Measurements from ENCODE around the gene PIK3CD. TPM values are rescaled to one million over a fixed set of nuclear protein-coding genes. Genes with fewer than 3 reads are reported as not detected.
"Not testable (repeated sequence)": the region's sequence is repeated elsewhere in the genome, so short reads cannot be mapped to it uniquely, and the experiment has no call there.

The PIK3CD gene
- total and polyA plus RNA-seq, 2 donors, result 15.1 to 30.4 TPM

DNA sequence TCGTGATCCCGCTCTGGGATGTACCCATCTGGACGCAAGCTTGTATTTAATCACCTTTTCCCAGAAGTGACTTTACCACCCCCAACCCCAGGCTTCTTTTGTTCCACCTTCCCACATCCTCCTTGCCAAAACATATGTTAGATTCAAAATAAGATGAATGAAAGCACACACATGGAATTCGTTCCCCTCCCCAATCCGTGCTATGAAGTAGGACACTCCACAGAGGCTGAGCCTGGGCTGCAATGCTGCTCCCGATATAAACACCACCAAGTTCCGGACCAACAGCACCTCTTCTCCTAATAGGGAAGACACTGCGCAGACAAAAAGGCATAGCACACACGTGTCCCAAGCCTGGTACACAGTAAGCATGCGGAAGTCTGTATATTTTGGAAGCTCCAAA lies 86.1 kb downstream of the PIK3CD start:
- H3K4me1 ChIP-seq (ENCODE audit: control insufficient read depth in 2 of 2, insufficient read depth in 2 of 2, low read length in 2 of 2), result no peaks in the 10 kb centered on the region
- peaks cover 2 to 6% of the 10 kb centered on the region in 2 donors for H3K9me3 ChIP-seq (ENCODE audit: control insufficient read depth in 2 of 2, insufficient read depth in 1 of 2, low read length in 1 of 2)
- H3K27ac ChIP-seq (ENCODE audit: low read depth in 1 of 2, low read length in 1 of 2), result no peak overlapping the region
- H3K4me3 ChIP-seq (ENCODE audit: low read length in 2 of 2), result no peak overlapping the region
- no peaks in the 10 kb centered on the region for H3K27me3 ChIP-seq (ENCODE audit: control insufficient read depth in 2 of 2, insufficient read depth in 1 of 2, low read length in 1 of 2)
- WGBS, result 96% methylated on average over 10 of the region's 10 CpGs
- peaks cover 83 to 88% of the 10 kb centered on the region in 2 donors for H3K36me3 ChIP-seq (ENCODE audit: control insufficient read depth in 2 of 2, insufficient read depth in 2 of 2, low read length in 1 of 2)
- no peak for DNase-seq (ENCODE audit: low read depth in 6 of 9, low spot score in 9 of 9)

DNA sequence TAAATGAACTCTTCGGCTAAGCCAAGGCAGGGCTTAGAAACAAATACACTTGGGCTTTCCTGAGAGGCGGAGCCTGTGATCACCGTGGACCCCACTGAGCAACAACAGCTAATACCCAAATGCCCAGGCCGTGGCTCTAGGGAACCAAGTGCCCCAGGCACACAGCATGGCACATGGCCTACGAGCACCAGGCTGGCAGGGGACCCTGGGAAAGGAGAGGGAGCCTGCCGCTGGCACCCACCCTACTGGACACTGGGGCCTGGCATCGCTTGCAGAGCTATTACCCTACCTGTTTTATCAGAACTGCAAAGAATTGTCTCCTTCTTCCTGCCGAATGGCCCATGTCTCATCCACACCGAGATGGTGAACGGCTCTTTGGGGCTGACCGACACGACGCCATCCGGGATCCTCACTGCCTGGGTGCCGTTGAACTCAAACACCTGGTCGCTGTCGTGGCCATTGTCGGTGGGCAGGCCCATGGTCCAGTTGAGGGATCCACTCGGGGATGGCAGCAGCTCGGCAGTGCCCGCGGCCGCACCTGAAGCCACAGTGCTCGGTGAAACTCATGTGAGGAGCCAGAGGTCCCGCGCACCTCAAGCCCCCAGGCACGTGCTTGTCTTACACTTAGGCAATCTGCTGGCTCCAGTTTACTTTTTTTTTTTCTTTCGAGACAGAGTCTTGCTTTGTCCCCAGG lies 92.7 kb downstream of the PIK3CD start:
- WGBS, result 96% methylated on average over 28 of the region's 28 CpGs
- Histone ChIP-seq H3K4me1 (ENCODE audit: control insufficient read depth in 2 of 2, insufficient read depth in 2 of 2, low read length in 2 of 2) (no peaks in the 10 kb centered on the region), H3K4me3 (ENCODE audit: low read length in 2 of 2) (no peak overlapping the region), H3K27me3 (ENCODE audit: control insufficient read depth in 2 of 2, insufficient read depth in 1 of 2, low read length in 1 of 2) (no peaks in the 10 kb centered on the region), H3K9me3 (ENCODE audit: control insufficient read depth in 2 of 2, insufficient read depth in 1 of 2, low read length in 1 of 2) (no peaks in the 10 kb centered on the region), H3K36me3 (ENCODE audit: control insufficient read depth in 2 of 2, insufficient read depth in 2 of 2, low read length in 1 of 2) (peaks cover 51 to 73% of the 10 kb centered on the region in 2 donors), H3K27ac (ENCODE audit: low read depth in 1 of 2, low read length in 1 of 2) (no peak overlapping the region)
- no peak for DNase-seq (ENCODE audit: low read depth in 6 of 9, low spot score in 9 of 9)

DNA sequence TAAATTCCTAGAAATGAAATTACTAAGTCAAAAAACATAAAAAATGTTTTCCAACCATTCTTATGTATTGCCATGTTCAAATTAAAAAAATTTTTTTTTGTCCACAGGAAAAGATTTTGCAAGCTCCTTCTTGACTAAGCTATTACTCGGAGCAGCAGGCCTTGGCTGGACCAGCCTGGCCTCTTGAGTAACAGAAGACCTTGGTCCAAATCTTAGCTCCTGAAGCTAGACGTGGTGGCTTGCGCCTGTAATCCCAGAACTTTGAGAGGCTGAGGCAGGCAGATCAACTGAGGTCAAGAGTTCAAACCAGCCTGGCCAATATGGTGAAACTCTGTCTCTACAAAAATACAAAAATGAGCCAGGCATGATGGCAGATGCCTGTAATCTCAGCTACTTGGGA lies 94.7 kb downstream of the PIK3CD start:
- WGBS, result 97% methylated on average over 3 of the region's 3 CpGs
- Histone ChIP-seq H3K4me3 (ENCODE audit: low read length in 2 of 2) (no peak overlapping the region), H3K4me1 (ENCODE audit: control insufficient read depth in 2 of 2, insufficient read depth in 2 of 2, low read length in 2 of 2) (no peaks in the 10 kb centered on the region), H3K9me3 (ENCODE audit: control insufficient read depth in 2 of 2, insufficient read depth in 1 of 2, low read length in 1 of 2) (no peaks in the 10 kb centered on the region), H3K27me3 (ENCODE audit: control insufficient read depth in 2 of 2, insufficient read depth in 1 of 2, low read length in 1 of 2) (no peaks in the 10 kb centered on the region), H3K27ac (ENCODE audit: low read depth in 1 of 2, low read length in 1 of 2) (no peak overlapping the region), H3K36me3 (ENCODE audit: control insufficient read depth in 2 of 2, insufficient read depth in 2 of 2, low read length in 1 of 2) (peaks cover 52 to 72% of the 10 kb centered on the region in 2 donors)
- DNase-seq (ENCODE audit: low read depth in 6 of 9, low spot score in 9 of 9), result no peak

DNA sequence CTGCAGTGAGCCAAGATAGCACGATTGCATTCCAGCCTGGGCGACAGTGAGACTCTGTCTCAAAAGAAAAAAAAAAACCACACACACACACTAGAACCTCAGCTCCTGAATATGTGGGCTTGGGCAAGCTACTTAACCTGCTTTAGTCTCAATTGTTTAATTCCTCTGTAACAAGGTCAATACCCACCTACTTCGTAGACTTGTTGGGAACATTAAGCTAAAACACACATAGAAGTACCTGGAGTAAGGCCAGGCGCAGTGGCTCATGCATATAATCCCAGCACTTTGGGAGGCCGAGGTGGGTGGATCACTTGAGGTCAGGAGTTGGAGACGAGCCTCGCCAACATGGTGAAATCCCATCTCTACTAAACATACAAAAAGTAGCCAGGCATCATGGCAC lies 95.1 kb downstream of the PIK3CD start:
- no peak for DNase-seq (ENCODE audit: low read depth in 6 of 9, low spot score in 9 of 9)
- Histone ChIP-seq H3K36me3 (ENCODE audit: control insufficient read depth in 2 of 2, insufficient read depth in 2 of 2, low read length in 1 of 2) (peaks cover 50 to 72% of the 10 kb centered on the region in 2 donors), H3K27ac (ENCODE audit: low read depth in 1 of 2, low read length in 1 of 2) (no peak overlapping the region), H3K4me3 (ENCODE audit: low read length in 2 of 2) (no peak overlapping the region), H3K4me1 (ENCODE audit: control insufficient read depth in 2 of 2, insufficient read depth in 2 of 2, low read length in 2 of 2) (no peaks in the 10 kb centered on the region), H3K27me3 (ENCODE audit: control insufficient read depth in 2 of 2, insufficient read depth in 1 of 2, low read length in 1 of 2) (no peaks in the 10 kb centered on the region), H3K9me3 (ENCODE audit: control insufficient read depth in 2 of 2, insufficient read depth in 1 of 2, low read length in 1 of 2) (no peaks in the 10 kb centered on the region)
- 98% methylated on average over 7 of the region's 7 CpGs for WGBS

DNA sequence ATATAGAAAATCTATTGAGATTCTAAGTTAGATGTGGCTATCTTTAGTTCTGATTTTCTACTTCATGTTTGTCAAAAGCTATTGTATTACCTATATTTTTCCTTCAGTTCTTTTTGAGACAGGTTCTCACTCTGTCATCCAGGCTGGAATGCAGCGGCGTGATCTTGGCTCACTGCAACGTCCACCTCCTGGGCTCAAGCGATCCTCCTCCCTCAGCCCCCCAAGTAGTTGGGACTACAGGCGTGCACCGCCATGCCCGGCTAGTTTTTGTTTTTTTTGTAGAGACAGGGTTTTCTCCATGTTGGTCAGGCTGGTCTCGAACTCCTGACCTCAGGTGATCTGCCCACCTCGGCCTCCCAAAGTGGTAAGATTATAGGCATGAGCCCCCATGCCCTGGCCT lies 96.9 kb downstream of the PIK3CD start:
- not testable (repeated sequence) for H3K4me1 ChIP-seq (ENCODE audit: control insufficient read depth in 2 of 2, insufficient read depth in 2 of 2, low read length in 2 of 2); DNase-seq (ENCODE audit: low read depth in 6 of 9, low spot score in 9 of 9); H3K27ac ChIP-seq (ENCODE audit: low read depth in 1 of 2, low read length in 1 of 2); H3K9me3 ChIP-seq (ENCODE audit: control insufficient read depth in 2 of 2, insufficient read depth in 1 of 2, low read length in 1 of 2); H3K4me3 ChIP-seq (ENCODE audit: low read length in 2 of 2); H3K27me3 ChIP-seq (ENCODE audit: control insufficient read depth in 2 of 2, insufficient read depth in 1 of 2, low read length in 1 of 2)
- WGBS, result 96% methylated on average over 9 of the region's 9 CpGs
- H3K36me3 ChIP-seq (ENCODE audit: control insufficient read depth in 2 of 2, insufficient read depth in 2 of 2, low read length in 1 of 2), result peaks cover 53 to 73% of the 10 kb centered on the region in 2 donors

DNA sequence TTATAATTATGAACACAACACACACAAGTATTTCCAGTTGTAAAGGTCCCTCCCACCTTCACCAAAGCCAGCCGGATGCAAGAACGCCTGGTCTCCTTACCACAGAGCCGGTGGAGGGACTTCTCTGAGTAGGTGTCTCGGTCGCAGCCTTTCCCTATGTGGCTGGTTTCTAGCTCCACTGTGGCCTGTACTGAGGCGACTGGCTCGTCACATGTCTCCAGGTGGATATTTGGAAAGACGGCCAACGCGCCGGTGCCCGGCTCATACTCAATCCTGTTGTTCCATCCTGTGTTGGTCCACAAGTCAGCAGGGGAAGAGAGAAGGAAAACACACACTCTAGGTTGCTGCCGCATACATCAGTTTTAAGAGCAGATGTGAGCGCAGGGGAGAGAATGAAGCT lies 97.8 kb downstream of the PIK3CD start:
- H3K36me3 ChIP-seq (ENCODE audit: control insufficient read depth in 2 of 2, insufficient read depth in 2 of 2, low read length in 1 of 2), result peaks cover 53 to 63% of the 10 kb centered on the region in 2 donors
- no peaks in the 10 kb centered on the region for H3K9me3 ChIP-seq (ENCODE audit: control insufficient read depth in 2 of 2, insufficient read depth in 1 of 2, low read length in 1 of 2)
- no peak for DNase-seq (ENCODE audit: low read depth in 6 of 9, low spot score in 9 of 9)
- no peaks in the 10 kb centered on the region for H3K4me1 ChIP-seq (ENCODE audit: control insufficient read depth in 2 of 2, insufficient read depth in 2 of 2, low read length in 2 of 2)
- no peaks in the 10 kb centered on the region for H3K27me3 ChIP-seq (ENCODE audit: control insufficient read depth in 2 of 2, insufficient read depth in 1 of 2, low read length in 1 of 2)
- WGBS, result 99% methylated on average over 14 of the region's 14 CpGs
- no peak overlapping the region for H3K27ac ChIP-seq (ENCODE audit: low read depth in 1 of 2, low read length in 1 of 2)
- no peak overlapping the region for H3K4me3 ChIP-seq (ENCODE audit: low read length in 2 of 2)

DNA sequence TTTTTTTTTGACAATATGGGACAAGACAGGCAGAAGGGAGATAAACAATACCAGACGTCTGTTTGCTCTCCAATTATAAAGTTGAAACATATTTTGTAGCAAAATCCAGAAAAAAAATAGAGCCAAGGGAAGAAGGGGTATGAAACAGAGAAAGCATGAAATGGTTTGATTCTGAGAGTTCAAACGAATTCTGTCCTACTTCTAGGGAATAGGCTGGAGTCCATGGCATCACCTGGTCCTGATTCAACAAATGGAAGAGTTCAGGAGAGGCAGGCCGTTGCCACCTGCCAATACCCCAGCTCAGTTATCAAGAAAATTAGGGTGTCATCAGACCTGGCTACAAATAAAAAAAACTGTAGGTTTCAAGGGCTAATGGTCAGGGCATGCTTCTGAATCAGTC lies 100.4 kb downstream of the PIK3CD start:
- Histone ChIP-seq H3K27ac (ENCODE audit: low read depth in 1 of 2, low read length in 1 of 2) (peak overlapping the region in 1 of 2 donors; percentile 12), H3K4me3 (ENCODE audit: low read length in 2 of 2) (no peak overlapping the region), H3K4me1 (ENCODE audit: control insufficient read depth in 2 of 2, insufficient read depth in 2 of 2, low read length in 2 of 2) (no peaks in the 10 kb centered on the region), H3K36me3 (ENCODE audit: control insufficient read depth in 2 of 2, insufficient read depth in 2 of 2, low read length in 1 of 2) (peaks cover 50 to 54% of the 10 kb centered on the region in 2 donors), H3K9me3 (ENCODE audit: control insufficient read depth in 2 of 2, insufficient read depth in 1 of 2, low read length in 1 of 2) (no peaks in the 10 kb centered on the region), H3K27me3 (ENCODE audit: control insufficient read depth in 2 of 2, insufficient read depth in 1 of 2, low read length in 1 of 2) (no peaks in the 10 kb centered on the region)
- DNase-seq (ENCODE audit: low read depth in 6 of 9, low spot score in 9 of 9), result no peak
- 95% methylated on average over 3 of the region's 3 CpGs for WGBS

DNA sequence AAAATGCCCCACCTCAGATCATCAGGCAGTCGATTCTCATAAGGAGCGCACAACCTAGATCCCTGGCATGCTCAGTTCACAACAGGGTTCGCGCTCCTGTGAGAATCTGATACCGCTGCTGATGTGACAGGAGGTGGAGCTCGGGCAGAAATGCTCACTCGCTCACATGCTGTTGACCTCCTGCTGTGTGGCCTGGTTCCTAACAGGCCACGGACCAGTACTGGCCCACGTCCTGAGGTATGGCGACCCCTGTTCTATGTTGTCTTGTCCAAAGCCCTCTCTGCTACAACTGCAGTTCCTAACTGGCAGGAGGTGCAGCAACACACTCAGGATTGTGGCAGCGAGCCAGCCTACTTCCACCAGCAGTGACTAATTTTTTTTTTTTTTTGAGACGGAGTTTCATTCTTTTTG lies 101.6 kb downstream of the PIK3CD start:
- no peaks in the 10 kb centered on the region for H3K4me1 ChIP-seq (ENCODE audit: control insufficient read depth in 2 of 2, insufficient read depth in 2 of 2, low read length in 2 of 2)
- peaks cover 44 to 54% of the 10 kb centered on the region in 2 donors for H3K36me3 ChIP-seq (ENCODE audit: control insufficient read depth in 2 of 2, insufficient read depth in 2 of 2, low read length in 1 of 2)
- H3K27ac ChIP-seq (ENCODE audit: low read depth in 1 of 2, low read length in 1 of 2), result no peak overlapping the region
- no peak for DNase-seq (ENCODE audit: low read depth in 6 of 9, low spot score in 9 of 9)
- 94% methylated on average over 12 of the region's 12 CpGs for WGBS
- H3K27me3 ChIP-seq (ENCODE audit: control insufficient read depth in 2 of 2, insufficient read depth in 1 of 2, low read length in 1 of 2), result no peaks in the 10 kb centered on the region
- no peak overlapping the region for H3K4me3 ChIP-seq (ENCODE audit: low read length in 2 of 2)
- H3K9me3 ChIP-seq (ENCODE audit: control insufficient read depth in 2 of 2, insufficient read depth in 1 of 2, low read length in 1 of 2), result no peaks in the 10 kb centered on the region

DNA sequence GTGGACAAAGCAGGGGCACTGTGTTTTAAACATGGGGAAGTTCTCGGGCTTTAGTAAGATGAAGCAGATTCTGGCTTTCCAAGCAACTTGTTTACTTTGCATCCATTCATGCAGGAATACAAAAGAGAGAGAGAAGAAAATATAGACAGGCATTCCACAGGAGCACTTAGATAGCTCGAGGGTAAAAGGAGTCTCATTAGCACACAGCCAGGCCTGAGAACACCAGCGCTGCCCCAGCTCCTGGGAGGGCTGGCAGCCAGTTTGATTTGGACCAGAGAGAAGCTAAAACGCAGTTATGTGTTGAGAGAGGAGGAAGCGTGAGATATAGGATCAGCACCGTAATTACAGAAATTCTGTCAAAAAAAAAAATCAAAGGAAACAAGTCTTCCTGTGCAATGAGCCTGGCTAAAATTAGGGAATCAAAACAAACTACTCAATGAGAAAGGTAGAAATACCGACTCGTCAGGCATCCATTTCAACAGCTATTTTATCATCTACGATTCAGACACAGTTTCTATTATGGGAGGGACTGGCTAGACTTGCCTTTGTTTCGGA lies 104.0 kb downstream of the PIK3CD start:
- Histone ChIP-seq H3K9me3 (ENCODE audit: control insufficient read depth in 2 of 2, insufficient read depth in 1 of 2, low read length in 1 of 2) (no peaks in the 10 kb centered on the region), H3K27ac (ENCODE audit: low read depth in 1 of 2, low read length in 1 of 2) (no peak overlapping the region), H3K27me3 (ENCODE audit: control insufficient read depth in 2 of 2, insufficient read depth in 1 of 2, low read length in 1 of 2) (no peaks in the 10 kb centered on the region), H3K4me3 (ENCODE audit: low read length in 2 of 2) (no peak overlapping the region), H3K36me3 (ENCODE audit: control insufficient read depth in 2 of 2, insufficient read depth in 2 of 2, low read length in 1 of 2) (peaks cover 25 to 37% of the 10 kb centered on the region in 2 donors), H3K4me1 (ENCODE audit: control insufficient read depth in 2 of 2, insufficient read depth in 2 of 2, low read length in 2 of 2) (no peaks in the 10 kb centered on the region)
- 86% methylated on average over 10 of the region's 10 CpGs for WGBS
- no peak for DNase-seq (ENCODE audit: low read depth in 6 of 9, low spot score in 9 of 9)

All from thymus (tissue), 11 donors.